Panc1 (cell line): ENCODE data around the gene NAA40. TPM values are rescaled to one million over a fixed set of nuclear protein-coding genes. Genes with fewer than 3 reads are reported as not detected.

Experiments
- ATAC-seq: fragments of 200-7000 bp; cut with Tn5 transposase; 2 replicates; pipeline ENCODE4 v1.9.1; 2020; ENCODE audit warnings: mild to moderate bottlenecking, moderate library complexity
- Bru-seq: library from RNA; stranded (reverse); fragments of 400-500 nt; gene quantifications from one replicate; lab custom pipeline; 2021; lab: Mats Ljungman, UMichigan
- BruChase-seq, 2 experiments: library from RNA; stranded (reverse); fragments of 400-500 nt; gene quantifications; one replicate each; lab custom pipeline; 2021; lab: Mats Ljungman, UMichigan
- BruUV-seq: library from RNA; stranded (reverse); fragments of 400-500 nt; replicated peaks from 2 replicates; lab custom pipeline; 2021; lab: Mats Ljungman, UMichigan
- CTCF ChIA-PET: fragments of 300-600 bp; sonication (Branson Sonifier 250); formaldehyde crosslinking; loops from one replicate; lab custom pipeline; 2022; ENCODE audit warnings: antibody characterized with exemption; lab: Charles Lee
- POLR2A ChIA-PET: fragments of 300-600 bp; sonication (Branson Sonifier 250); formaldehyde crosslinking; loops from one replicate; lab custom pipeline; 2022; ENCODE audit warnings: antibody characterized with exemption; lab: Charles Lee
- DNase-seq: peaks from one replicate; pipeline ENCODE4 v3.0.0-alpha.2; 2010; ENCODE audit warnings: low read depth, low spot score
- H3K27ac ChIP-seq: 2 replicates; pipeline ENCODE4 v1.5.1; 2011; ENCODE audit warnings: mild to moderate bottlenecking, low read length, inconsistent platforms
- H3K27me3 ChIP-seq: fragments of 200-500 bp; sonication (Bioruptor generic); 2 replicates; pipeline ENCODE4 v1.6.0; 2014; ENCODE audit warnings: low read length, inconsistent platforms; ENCODE audit not compliant: control insufficient read depth, insufficient read depth
- H3K36me3 ChIP-seq: fragments of 200-500 bp; sonication (Bioruptor generic); 2 replicates; pipeline ENCODE4 v1.5.1; 2014; ENCODE audit warnings: inconsistent platforms, mild to moderate bottlenecking, low read length, moderate library complexity; ENCODE audit not compliant: control insufficient read depth, insufficient read depth
- H3K4me1 ChIP-seq: 2 replicates; pipeline ENCODE4 v1.5.1; 2011; ENCODE audit warnings: inconsistent platforms, mild to moderate bottlenecking, low read length, moderate library complexity; ENCODE audit not compliant: control insufficient read depth, insufficient read depth
- H3K4me3 ChIP-seq, 2 experiments: 2 replicates each; pipeline ENCODE4 v1.5.1; 2011 to 2012; ENCODE audit warnings: low read depth in 2 of 2, low read length in 2 of 2, mild to moderate bottlenecking in 2 of 2, inconsistent platforms in 1 of 2, moderate library complexity in 1 of 2
- H3K9me3 ChIP-seq: fragments of 200-500 bp; sonication (Bioruptor generic); 2 replicates; pipeline ENCODE4 v1.5.1; 2014; ENCODE audit warnings: low read depth, mild to moderate bottlenecking, inconsistent platforms, low read length, moderate library complexity; ENCODE audit not compliant: control insufficient read depth, insufficient read depth
- POLR2AphosphoS5 ChIP-seq: IDR thresholded peaks from 2 replicates; pipeline ENCODE4 v1.6.1; 2012; ENCODE audit warnings: mild to moderate bottlenecking, low read depth, low read length, moderate library complexity
- SIN3A ChIP-seq: IDR thresholded peaks from 2 replicates; pipeline ENCODE4 v1.6.1; 2012; ENCODE audit warnings: low read depth, mild to moderate bottlenecking, low read length, moderate library complexity, borderline replicate concordance; ENCODE audit not compliant: insufficient read depth
- TCF7L2 ChIP-seq: IDR thresholded peaks from 2 replicates; pipeline ENCODE4 v1.6.1; 2011; ENCODE audit warnings: mild to moderate bottlenecking, low read depth, low read length, inconsistent platforms
- in situ Hi-C: cut with HindIII; loops from 2 replicates; pipeline ENCODE4 v1.10.0; 2016; ENCODE audit warnings: low sequenced_read_pairs, low pct_unique_long_range_greater_than_20kb
- intact Hi-C: fragments of 100-400 bp; cut with micrococcal nuclease; formaldehyde crosslinking; loops from one replicate; pipeline ENCODE4 v1.10.0; 2022; ENCODE audit not compliant: unreplicated experiment
- long read RNA-seq: library from polyadenylated mRNA; unstranded; transcript quantifications from one replicate; pipeline ENCODE4 v2.0.0, GENCODE V29; 2021; ENCODE audit not compliant: unreplicated experiment
- polyA plus RNA-seq: library from polyadenylated mRNA; unstranded; fragments of >200 nt; gene quantifications from one replicate; pipeline ENCODE4 v1.2.1, GENCODE V29; 2012; ENCODE audit warnings: missing spikeins; ENCODE audit not compliant: insufficient read length
- total RNA-seq: library from RNA; stranded (reverse); gene quantifications from one replicate; pipeline ENCODE4 v1.2.1, GENCODE V29; 2021; ENCODE audit not compliant: unreplicated experiment
- TF ChIP-seq, protein P1 (sequence below), 2 experiments: IDR thresholded peaks; 2 replicates each; pipeline ENCODE4 v1.6.1; 2011 to 2012; ENCODE audit warnings: low read depth in 2 of 2, control low read depth in 1 of 2, low read length in 1 of 2, mild to moderate bottlenecking in 1 of 2, moderate library complexity in 1 of 2; ENCODE audit not compliant: insufficient read depth in 1 of 2
- TF ChIP-seq, protein P2 (sequence below): fragments of 450-650 bp; IDR thresholded peaks from 2 replicates; pipeline ENCODE4 v1.5.1; 2017; ENCODE audit warnings: mild to moderate bottlenecking

Gene NAA40
- total RNA-seq = 43.2 TPM
- polyA plus RNA-seq = 29.4 TPM
- percentile 76 among the genes with signal in this experiment for Bru-seq, nascent RNA
- percentile 86 among the genes with signal in this experiment for BruChase-seq, experiment 1, labeled RNA remaining after a 2-hour chase
- percentile 87 among the genes with signal in this experiment for BruChase-seq, experiment 2, labeled RNA remaining after a 6-hour chase
- long read RNA-seq, full-length matches to known transcripts = 22 of 49 reads
- long read RNA-seq, partial matches to known transcripts = 4 of 49 reads
- long read RNA-seq, other reads (novel, unspliced or antisense) = 23 of 49 reads

DNA sequence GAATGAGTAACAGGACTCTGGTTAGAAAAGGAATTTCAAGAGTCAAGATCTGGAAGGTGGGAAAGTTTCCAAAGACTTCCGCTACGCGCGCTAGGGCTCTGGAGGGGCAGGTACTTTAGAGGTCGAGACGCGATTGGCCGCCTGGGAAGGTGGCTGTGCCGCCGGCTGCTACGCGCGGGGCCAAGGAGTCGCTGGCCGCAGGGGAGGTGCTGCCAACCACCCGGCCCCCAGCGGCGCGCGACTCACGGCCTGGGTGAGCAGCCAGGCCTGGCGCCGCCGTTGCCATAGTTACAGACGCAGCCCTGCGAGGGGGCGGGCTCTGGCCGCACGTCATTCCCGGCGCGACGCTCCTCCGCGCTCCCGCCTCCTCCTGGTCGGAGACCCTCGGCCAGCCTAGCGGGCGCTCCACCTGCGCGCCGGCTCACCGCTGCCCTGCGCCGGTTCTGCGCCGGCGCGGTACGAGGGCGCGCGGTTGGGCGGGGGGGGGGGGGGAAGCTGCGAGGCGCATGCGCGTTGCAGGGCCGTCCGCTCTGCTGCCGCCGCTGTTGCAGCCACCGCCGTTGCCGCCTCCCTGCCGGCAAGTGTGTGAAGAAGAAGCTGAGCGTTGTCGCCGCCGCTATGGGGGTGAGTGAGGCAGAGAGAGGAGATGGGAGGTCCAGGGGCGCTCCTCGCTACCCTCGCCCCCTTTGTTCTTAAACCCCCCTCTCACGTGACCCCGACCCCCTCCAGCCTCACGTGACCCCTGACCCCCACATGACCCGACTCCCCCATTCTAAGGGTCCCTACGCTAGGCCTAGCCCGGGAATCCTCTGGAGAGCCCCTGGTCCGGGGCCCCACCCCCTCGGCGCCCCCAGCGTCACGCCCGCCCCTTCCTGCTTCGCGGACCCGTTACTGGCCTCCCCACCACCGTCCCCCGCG, at the start of gene NAA40:
Gene NAA40, plus strand, starts transcription at position 524 of the 918 bp plus-strand sequence. Its CDS starts 95 bp downstream, at position 619.
- intact Hi-C loops = no loop called here
- BruUV-seq = no TSS peak

DNA sequence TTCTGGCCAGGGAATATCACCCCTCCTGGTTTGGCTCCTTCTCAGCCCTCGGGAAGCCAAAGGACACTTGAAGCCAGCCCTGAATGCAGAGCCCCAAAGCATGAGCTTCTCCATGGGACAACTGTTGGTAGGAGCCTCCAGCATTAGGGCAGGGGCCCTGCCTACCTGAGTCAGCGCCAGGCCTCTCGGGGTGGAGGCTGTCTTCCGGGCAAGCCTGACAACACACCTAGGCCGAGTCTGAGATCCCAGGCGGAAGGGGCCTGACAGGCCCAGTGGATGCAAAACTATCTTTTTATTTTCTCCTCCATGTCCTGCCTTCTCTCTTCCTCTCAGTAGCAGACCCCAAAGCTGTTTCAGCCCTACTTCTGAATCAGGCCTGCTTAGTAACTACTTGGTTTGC, 49.5 kb upstream of the NAA40 start:
- CTCF ChIA-PET = interaction anchor here (1.1 kb wide), 1 partner anchor 11 kb away, joined by 3 read pairs; no protein-coding TSS in a partner anchor
- POLR2A ChIA-PET = no interaction called here
- TF ChIP-seq POLR2AphosphoS5 = no peak
- Histone ChIP-seq H3K27me3 (no peaks in the 10 kb centered on the region), H3K4me3 (no peak overlapping the region), H3K36me3 (no peaks in the 10 kb centered on the region), H3K27ac (no peak overlapping the region), H3K4me1 (peaks cover 15% of the 10 kb centered on the region), H3K9me3 (no peaks in the 10 kb centered on the region)
- ATAC-seq (no peak), DNase-seq (no peak)
- intact Hi-C loops (no loop called here), in situ Hi-C loops (no loop called here)
- no TSS peak for BruUV-seq

More for the DNA sequence above, at the start of gene NAA40:
- peak; percentile 76 for DNase-seq
- Histone ChIP-seq H3K36me3 (no peaks in the 10 kb centered on the region), H3K4me1 (peaks cover 16% of the 10 kb centered on the region), H3K4me3 (peak within 1 kb of the TSS; percentile 65 to 93), H3K9me3 (no peaks in the 10 kb centered on the region), H3K27me3 (no peaks in the 10 kb centered on the region), H3K27ac (peak within 1 kb of the TSS; percentile 92)
- CTCF ChIA-PET = interaction anchor here (0.6 kb wide), 2 partner anchors 171 to 213 kb away, joined by 3 read pairs; no protein-coding TSS in a partner anchor
- 0 out of 2 replicates have a peak, but pooled peaks have one; percentile 28 for TF ChIP-seq TCF7L2
- TF ChIP-seq, protein P1, sequence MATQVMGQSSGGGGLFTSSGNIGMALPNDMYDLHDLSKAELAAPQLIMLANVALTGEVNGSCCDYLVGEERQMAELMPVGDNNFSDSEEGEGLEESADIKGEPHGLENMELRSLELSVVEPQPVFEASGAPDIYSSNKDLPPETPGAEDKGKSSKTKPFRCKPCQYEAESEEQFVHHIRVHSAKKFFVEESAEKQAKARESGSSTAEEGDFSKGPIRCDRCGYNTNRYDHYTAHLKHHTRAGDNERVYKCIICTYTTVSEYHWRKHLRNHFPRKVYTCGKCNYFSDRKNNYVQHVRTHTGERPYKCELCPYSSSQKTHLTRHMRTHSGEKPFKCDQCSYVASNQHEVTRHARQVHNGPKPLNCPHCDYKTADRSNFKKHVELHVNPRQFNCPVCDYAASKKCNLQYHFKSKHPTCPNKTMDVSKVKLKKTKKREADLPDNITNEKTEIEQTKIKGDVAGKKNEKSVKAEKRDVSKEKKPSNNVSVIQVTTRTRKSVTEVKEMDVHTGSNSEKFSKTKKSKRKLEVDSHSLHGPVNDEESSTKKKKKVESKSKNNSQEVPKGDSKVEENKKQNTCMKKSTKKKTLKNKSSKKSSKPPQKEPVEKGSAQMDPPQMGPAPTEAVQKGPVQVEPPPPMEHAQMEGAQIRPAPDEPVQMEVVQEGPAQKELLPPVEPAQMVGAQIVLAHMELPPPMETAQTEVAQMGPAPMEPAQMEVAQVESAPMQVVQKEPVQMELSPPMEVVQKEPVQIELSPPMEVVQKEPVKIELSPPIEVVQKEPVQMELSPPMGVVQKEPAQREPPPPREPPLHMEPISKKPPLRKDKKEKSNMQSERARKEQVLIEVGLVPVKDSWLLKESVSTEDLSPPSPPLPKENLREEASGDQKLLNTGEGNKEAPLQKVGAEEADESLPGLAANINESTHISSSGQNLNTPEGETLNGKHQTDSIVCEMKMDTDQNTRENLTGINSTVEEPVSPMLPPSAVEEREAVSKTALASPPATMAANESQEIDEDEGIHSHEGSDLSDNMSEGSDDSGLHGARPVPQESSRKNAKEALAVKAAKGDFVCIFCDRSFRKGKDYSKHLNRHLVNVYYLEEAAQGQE (IDR thresholded peaks at IDR 0.05; ENCODE audit: insufficient read depth in 1 of 2, low read depth in 2 of 2, low read length in 1 of 2) = no peak
- TF ChIP-seq, protein P2, sequence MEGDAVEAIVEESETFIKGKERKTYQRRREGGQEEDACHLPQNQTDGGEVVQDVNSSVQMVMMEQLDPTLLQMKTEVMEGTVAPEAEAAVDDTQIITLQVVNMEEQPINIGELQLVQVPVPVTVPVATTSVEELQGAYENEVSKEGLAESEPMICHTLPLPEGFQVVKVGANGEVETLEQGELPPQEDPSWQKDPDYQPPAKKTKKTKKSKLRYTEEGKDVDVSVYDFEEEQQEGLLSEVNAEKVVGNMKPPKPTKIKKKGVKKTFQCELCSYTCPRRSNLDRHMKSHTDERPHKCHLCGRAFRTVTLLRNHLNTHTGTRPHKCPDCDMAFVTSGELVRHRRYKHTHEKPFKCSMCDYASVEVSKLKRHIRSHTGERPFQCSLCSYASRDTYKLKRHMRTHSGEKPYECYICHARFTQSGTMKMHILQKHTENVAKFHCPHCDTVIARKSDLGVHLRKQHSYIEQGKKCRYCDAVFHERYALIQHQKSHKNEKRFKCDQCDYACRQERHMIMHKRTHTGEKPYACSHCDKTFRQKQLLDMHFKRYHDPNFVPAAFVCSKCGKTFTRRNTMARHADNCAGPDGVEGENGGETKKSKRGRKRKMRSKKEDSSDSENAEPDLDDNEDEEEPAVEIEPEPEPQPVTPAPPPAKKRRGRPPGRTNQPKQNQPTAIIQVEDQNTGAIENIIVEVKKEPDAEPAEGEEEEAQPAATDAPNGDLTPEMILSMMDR = no peak
- peak; percentile 97; the same call in 1 of the 2 replicates for TF ChIP-seq SIN3A
- peak; percentile 81 for TF ChIP-seq POLR2AphosphoS5
- in situ Hi-C loops = no loop called here
- POLR2A ChIA-PET = interaction anchor here (0.6 kb wide), 1 partner anchor 22 kb away, joined by 3 read pairs; the partner anchor contains the start of gene RCOR2
- ATAC-seq = peak; percentile 98
